ENCODE data around the gene SLC39A12. TPM values are rescaled to one million over a fixed set of nuclear protein-coding genes. Genes with fewer than 3 reads are reported as not detected.

SLC39A12 gene
- total and polyA plus RNA-seq, 2 of the 8 experiments (the other 6 are each of a cell fraction or from before 2014, with no cell fraction given) = not detected

GRCh38 chr10:17965649-17966235 lies 14.0 kb downstream of the SLC39A12 start:
- Histone ChIP-seq H3K14ac (ENCODE audit: insufficient read length) (no peak overlapping the region), H3K18ac (ENCODE audit: extremely low read depth, low read length) (no peak overlapping the region), H3K56ac (replicated peaks; ENCODE audit: insufficient read length, low read depth, low read length) (no peak overlapping the region), H2AK5ac (ENCODE audit: low read depth, low read length) (no peak overlapping the region), H2BK20ac (ENCODE audit: low read length) (no peak overlapping the region), H2BK12ac (ENCODE audit: low read depth, low read length) (no peak overlapping the region), H3K4me3 (ENCODE audit: extremely low read depth in 1 of 4, insufficient read depth in 2 of 4, low read depth in 3 of 4, low read length in 4 of 4) (no peak overlapping the region), H4K8ac (ENCODE audit: extremely low read depth, insufficient read depth, low read length) (no peak overlapping the region), H3K79me1 (ENCODE audit: low read depth, low read length) (no peaks in the 10 kb centered on the region), H4K5ac (ENCODE audit: insufficient read length, low read depth, low read length) (no peak overlapping the region), H3K4me2 (ENCODE audit: insufficient read depth in 1 of 2, low read depth in 2 of 2, low read length in 2 of 2) (no peak overlapping the region), H2AFZ (ENCODE audit: low read length) (no peak overlapping the region), H3K9ac (replicated peaks in 1 of 4; ENCODE audit: extremely low read depth in 1 of 4, low read depth in 3 of 4, low read length in 3 of 4) (no peak overlapping the region), H3K4ac (replicated peaks; ENCODE audit: insufficient read length, low read depth, low read length) (no peak overlapping the region), H2BK5ac (ENCODE audit: low read depth, low read length) (no peak overlapping the region), H3K79me2 (ENCODE audit: control insufficient read depth in 1 of 2, insufficient read depth in 2 of 2, low read length in 2 of 2) (no peaks in the 10 kb centered on the region), H3K23ac (ENCODE audit: insufficient read length) (no peak overlapping the region), H3K23me2 (ENCODE audit: low read depth, low read length) (no peaks in the 10 kb centered on the region), H3K36me3 (ENCODE audit: control insufficient read depth in 2 of 4, insufficient read depth in 4 of 4, low read length in 3 of 4) (no peaks in the 10 kb centered on the region), H4K91ac (replicated peaks; ENCODE audit: insufficient read length, low read length) (no peak overlapping the region), H2BK15ac (ENCODE audit: low read length) (no peak overlapping the region), H3K4me1 (replicated peaks in 1 of 4; ENCODE audit: control insufficient read depth in 3 of 4, insufficient read depth in 4 of 4, low read length in 3 of 4) (no peaks in the 10 kb centered on the region), H3K27ac (ENCODE audit: low read depth, low read length) (no peak overlapping the region), H4K20me1 (replicated peaks in 1 of 2; ENCODE audit: control insufficient read depth in 1 of 2, insufficient read depth in 2 of 2, low read length in 2 of 2) (no peaks in the 10 kb centered on the region), H3K9me3 (ENCODE audit: insufficient read depth in 2 of 2, low read depth in 1 of 2, low read length in 1 of 2) (no peaks in the 10 kb centered on the region), H3K27me3 (replicated peaks in 1 of 4; ENCODE audit: control insufficient read depth in 3 of 4, extremely low read depth in 1 of 4, insufficient read depth in 3 of 4, low read length in 3 of 4) (no peaks in the 10 kb centered on the region), H2BK120ac (replicated peaks; ENCODE audit: low read depth, low read length) (no peak overlapping the region)
- CTCF ChIA-PET (ENCODE audit: partially characterized antibody) = interaction anchor here (1.5 kb wide), 1 partner anchor 96 kb away, joined by 3 read pairs; no protein-coding TSS in a partner anchor
- no peak for FAIRE-seq
- no peak for DNase-seq (ENCODE audit: low read depth in 1 of 2, low spot score in 2 of 2)
- POLR2A ChIA-PET (ENCODE audit: partially characterized antibody) = no interaction called here
- 89% methylated on average over 8 of the region's 8 CpGs; no CpG with 5 or more reads in 1 of the 2 experiments for WGBS, 2 experiments (ENCODE audit: extremely low coverage in 1 of 2, insufficient coverage in 1 of 2, insufficient read length in 1 of 2, insufficient replicate concordance in 2 of 2, low coverage in 1 of 2, low lambda C conversion rate in 2 of 2, missing lambda C conversion rate in 1 of 2)
- no peak for TF ChIP-seq TEAD4 (IDR thresholded peaks at IDR 0.05; ENCODE audit: low read depth, low read length)
- TF ChIP-seq FOSL1 (IDR thresholded peaks at IDR 0.05; ENCODE audit: insufficient read depth, low read depth, low read length) = no peak
- TF ChIP-seq EP300 (IDR thresholded peaks at IDR 0.05; ENCODE audit: borderline replicate concordance in 1 of 2, low read depth in 2 of 2, low read length in 2 of 2) = no peak
- no peak for TF ChIP-seq RFX5 (IDR thresholded peaks at IDR 0.05; ENCODE audit: borderline replicate concordance, low read depth, low read length)
- no peak for TF ChIP-seq MAFK (IDR thresholded peaks at IDR 0.05; ENCODE audit: low read depth, low read length)
- TF ChIP-seq EZH2 (IDR thresholded peaks at IDR 0.05; ENCODE audit: low read depth, low read length, severe bottlenecking) = no peak
- TF ChIP-seq ATF3 (IDR thresholded peaks at IDR 0.05; ENCODE audit: insufficient read depth, low read depth, low read length) = no peak
- TF ChIP-seq CEBPB (IDR thresholded peaks at IDR 0.05; ENCODE audit: low read depth, low read length) = no peak
- no peak for TF ChIP-seq GABPA (IDR thresholded peaks at IDR 0.05; ENCODE audit: borderline replicate concordance, insufficient read depth, low read length)
- no peak for TF ChIP-seq YY1 (IDR thresholded peaks at IDR 0.05; ENCODE audit: low read depth, low read length)
